NB4 (cell line): ENCODE results near the gene MCM6.

Experiments used
- DNase-seq: peaks from one replicate; pipeline ENCODE4 v3.0.0; 2010; ENCODE audit warnings: low read depth
- H3K4me3 ChIP-seq: one replicate; pipeline ENCODE4 v1.5.1; 2011; ENCODE audit warnings: mild to moderate bottlenecking, low read depth, low read length, moderate library complexity
- CTCF ChIP-seq: IDR thresholded peaks from one replicate; pipeline ENCODE4 v1.5.1; 2012; ENCODE audit warnings: low read depth, low read length
- MAX ChIP-seq: IDR thresholded peaks from 2 replicates; pipeline ENCODE4 v1.6.1; 2011; ENCODE audit warnings: low read depth, low read length
- MYC ChIP-seq: IDR thresholded peaks from 2 replicates; pipeline ENCODE4 v1.6.1; 2011; ENCODE audit warnings: low read depth, low read length
- POLR2A ChIP-seq: IDR thresholded peaks from 2 replicates; pipeline ENCODE4 v1.6.1; 2011; ENCODE audit warnings: mild to moderate bottlenecking; ENCODE audit not compliant: insufficient read length; ENCODE audit errors: extremely low read depth

MCM6 gene

GRCh38 chr2:135826544-135826943, 49.7 kb downstream of the MCM6 start:
- no peak for TF ChIP-seq POLR2A
- TF ChIP-seq MYC: no peak
- TF ChIP-seq MAX: no peak
- no peak for TF ChIP-seq CTCF
- H3K4me3 ChIP-seq: no peak overlapping the region

GRCh38 chr2:135825550-135826176, 50.6 kb downstream of the MCM6 start:
- DNase-seq: no peak

More at GRCh38 chr2:135826544-135826943, 49.7 kb downstream of the MCM6 start:
- DNase-seq: peak; percentile 65

GRCh38 chr2:135825131-135825530, 51.1 kb downstream of the MCM6 start:
- no peak for DNase-seq
- no peak overlapping the region for H3K4me3 ChIP-seq
- TF ChIP-seq MYC (no peak), POLR2A (no peak), MAX (no peak), CTCF (no peak)

More at GRCh38 chr2:135825550-135826176, 50.6 kb downstream of the MCM6 start:
- H3K4me3 ChIP-seq: no peak overlapping the region
- TF ChIP-seq POLR2A: no peak
- TF ChIP-seq MAX: no peak
- no peak for TF ChIP-seq CTCF
- TF ChIP-seq MYC: no peak

- DNase-seq: peak; percentile 30
- TF ChIP-seq MAX (no peak), CTCF (no peak), MYC (no peak), POLR2A (no peak)
- H3K4me3 ChIP-seq: no peak overlapping the region
Measured at GRCh38 chr2:135822855-135823254, 53.4 kb downstream of the MCM6 start.

GRCh38 chr2:135821190-135821589, 55.1 kb downstream of the MCM6 start:
- TF ChIP-seq POLR2A (no peak), MAX (no peak), CTCF (no peak), MYC (no peak)
- H3K4me3 ChIP-seq: peak overlapping the region; percentile 9

More at GRCh38 chr2:135821190-135821589, 55.1 kb downstream of the MCM6 start:
- DNase-seq: peak; percentile 49
